MM.1S (cell line): ENCODE results near the gene CSTA.

Experiments used
- EZH2 ChIP-seq: fragments of 300-600 bp; sonication (generic); optimal IDR thresholded peaks from 2 replicates; pipeline ENCODE3; 2017; ENCODE audit warnings: low read depth, mild to moderate bottlenecking, antibody characterized with exemption, low read length, mixed read lengths
- EZH2phosphoT487 ChIP-seq: fragments of 300-600 bp; sonication (generic); IDR thresholded peaks from 2 replicates; pipeline ENCODE4 v1.6.1; 2018; ENCODE audit warnings: antibody characterized with exemption, low read length
- TF ChIP-seq, protein P1 (sequence below): fragments of 300-600 bp; sonication (generic); IDR thresholded peaks from 2 replicates; pipeline ENCODE4 v1.5.1; 2016; ENCODE audit warnings: antibody characterized with exemption, low read length, mixed read lengths

DNA sequence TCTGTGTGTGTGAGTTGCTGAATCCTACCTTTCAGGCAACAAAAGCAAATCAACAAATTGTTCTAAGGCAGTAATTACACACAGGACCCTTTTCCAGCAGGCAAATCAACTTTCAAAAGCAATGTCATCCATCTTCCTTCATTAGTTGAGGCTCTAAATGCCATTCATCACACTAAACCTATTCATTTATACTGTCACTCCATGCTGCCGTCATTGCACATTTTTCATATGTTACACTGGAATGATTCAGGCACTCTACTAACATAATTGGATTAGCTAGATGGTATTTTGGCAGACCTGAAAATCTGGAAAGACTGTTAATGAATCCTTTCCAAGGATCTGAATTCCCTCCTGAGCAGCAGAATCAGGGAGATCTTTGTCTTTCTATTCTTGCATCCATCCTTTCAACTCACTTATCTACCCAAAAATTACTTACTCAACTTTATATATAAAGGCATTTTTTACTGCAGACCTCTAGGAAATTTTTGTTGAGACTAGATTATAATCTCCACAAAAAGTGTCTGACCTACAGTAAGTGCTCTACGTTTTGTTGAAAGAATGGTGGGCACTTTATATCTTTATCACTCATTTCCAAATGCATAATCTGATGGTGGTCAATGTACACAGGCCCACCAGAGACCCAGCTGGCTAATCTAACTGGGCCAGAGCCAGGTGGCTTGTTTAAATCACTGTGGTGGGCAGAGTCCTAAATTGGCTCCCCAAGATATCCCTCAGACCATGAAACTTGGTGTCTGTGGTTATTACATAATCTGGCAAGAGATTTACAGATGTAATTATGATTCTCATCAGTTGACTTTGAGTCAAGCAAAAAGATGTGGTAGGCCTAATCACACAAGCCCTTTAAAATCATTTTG is 33.0 kb downstream of the CSTA start:
- TF ChIP-seq, protein P1, sequence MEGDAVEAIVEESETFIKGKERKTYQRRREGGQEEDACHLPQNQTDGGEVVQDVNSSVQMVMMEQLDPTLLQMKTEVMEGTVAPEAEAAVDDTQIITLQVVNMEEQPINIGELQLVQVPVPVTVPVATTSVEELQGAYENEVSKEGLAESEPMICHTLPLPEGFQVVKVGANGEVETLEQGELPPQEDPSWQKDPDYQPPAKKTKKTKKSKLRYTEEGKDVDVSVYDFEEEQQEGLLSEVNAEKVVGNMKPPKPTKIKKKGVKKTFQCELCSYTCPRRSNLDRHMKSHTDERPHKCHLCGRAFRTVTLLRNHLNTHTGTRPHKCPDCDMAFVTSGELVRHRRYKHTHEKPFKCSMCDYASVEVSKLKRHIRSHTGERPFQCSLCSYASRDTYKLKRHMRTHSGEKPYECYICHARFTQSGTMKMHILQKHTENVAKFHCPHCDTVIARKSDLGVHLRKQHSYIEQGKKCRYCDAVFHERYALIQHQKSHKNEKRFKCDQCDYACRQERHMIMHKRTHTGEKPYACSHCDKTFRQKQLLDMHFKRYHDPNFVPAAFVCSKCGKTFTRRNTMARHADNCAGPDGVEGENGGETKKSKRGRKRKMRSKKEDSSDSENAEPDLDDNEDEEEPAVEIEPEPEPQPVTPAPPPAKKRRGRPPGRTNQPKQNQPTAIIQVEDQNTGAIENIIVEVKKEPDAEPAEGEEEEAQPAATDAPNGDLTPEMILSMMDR = no peak
- TF ChIP-seq EZH2 (no peak), EZH2phosphoT487 (no peak)
